HG03439 (cell line): ENCODE data around the gene RBFA.
"Not testable (repeated sequence)": the region's sequence is repeated elsewhere in the genome, so short reads cannot be mapped to it uniquely, and the experiment has no call there.

Experiments
- ATAC-seq: cut with Tn5 transposase; IDR thresholded peaks from one replicate; pipeline ENCODE4 v1.9.1; 2021; ENCODE audit warnings: mild to moderate bottlenecking, moderate library complexity; ENCODE audit not compliant: unreplicated experiment

Gene RBFA

GRCh38 chr18:80027719-80028118, 6.5 kb upstream of the RBFA start:
- not testable (repeated sequence) for ATAC-seq

DNA sequence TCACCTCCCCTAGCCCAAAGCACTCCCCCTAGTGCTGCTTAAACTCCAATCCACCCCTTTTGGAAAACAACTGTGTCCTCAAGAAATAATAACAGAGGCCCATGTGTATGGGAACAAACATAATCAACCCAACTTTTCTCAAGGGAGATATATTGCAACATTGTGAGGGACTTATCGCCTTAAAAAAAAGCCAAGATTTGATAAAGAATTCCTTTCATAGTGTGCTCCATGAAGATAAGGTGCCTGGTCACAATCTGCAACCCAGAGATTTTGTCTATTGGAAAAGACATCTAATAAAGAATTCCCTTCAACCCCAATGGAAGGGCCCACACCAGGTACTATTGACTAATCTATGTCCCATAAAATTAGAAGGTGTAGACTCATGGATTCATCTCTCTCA, 4.5 kb upstream of the RBFA start:
- no peak for ATAC-seq

- ATAC-seq: peak; percentile 56
These were observed 810 bp upstream of the RBFA start for GRCh38 chr18:80033181-80034067.

DNA sequence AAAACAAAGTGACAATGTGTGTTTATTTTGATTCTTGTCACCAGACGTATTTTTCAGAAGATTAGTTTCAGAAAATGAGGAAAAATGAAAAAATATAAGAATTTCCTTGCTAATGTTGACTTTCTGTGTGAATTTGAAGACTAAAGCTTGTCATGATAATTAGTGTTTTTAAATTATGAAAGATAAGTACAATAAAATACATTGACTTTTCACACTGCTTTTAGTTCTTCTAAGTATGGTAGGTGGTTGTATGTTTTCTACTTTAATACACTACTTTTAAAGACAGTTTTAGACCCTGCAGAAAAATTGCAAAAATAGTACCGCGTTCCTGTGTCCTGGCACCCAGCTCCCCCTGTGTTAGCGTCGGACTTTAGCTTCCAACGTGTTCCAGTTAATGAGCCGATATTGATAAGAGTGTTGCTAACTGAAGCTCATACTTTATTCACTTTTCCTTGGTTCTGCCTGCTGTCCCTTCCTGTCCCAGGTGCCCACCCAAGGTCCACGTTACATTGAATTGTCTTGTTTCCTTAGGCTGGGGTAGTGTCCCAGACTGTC, 695 bp downstream of the RBFA start:
- no peak for ATAC-seq

GRCh38 chr18:80035997-80036396, 1.8 kb downstream of the RBFA start:
- no peak for ATAC-seq

DNA sequence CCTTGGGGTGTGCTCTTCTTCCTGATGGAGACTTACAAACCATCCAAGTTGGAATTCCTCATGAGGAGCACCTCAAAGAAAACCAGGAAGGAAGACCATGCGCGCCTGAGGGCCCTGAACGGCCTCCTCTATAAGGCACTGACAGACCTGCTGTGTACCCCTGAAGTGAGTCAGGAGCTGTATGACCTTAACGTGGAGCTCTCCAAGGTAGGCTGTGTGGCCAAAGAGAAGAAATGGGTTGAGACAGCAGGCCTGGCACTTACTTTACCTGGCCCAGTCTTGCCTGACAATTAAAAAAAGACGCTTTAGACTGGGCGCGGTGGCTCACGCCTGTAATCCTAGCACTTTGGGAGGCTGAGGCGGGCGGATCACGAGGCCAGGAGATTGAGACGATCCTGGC, 3.1 kb downstream of the RBFA start:
- ATAC-seq: no peak

- no peak for ATAC-seq
These were observed 3.8 kb downstream of the RBFA start for GRCh38 chr18:80037869-80038630.

DNA sequence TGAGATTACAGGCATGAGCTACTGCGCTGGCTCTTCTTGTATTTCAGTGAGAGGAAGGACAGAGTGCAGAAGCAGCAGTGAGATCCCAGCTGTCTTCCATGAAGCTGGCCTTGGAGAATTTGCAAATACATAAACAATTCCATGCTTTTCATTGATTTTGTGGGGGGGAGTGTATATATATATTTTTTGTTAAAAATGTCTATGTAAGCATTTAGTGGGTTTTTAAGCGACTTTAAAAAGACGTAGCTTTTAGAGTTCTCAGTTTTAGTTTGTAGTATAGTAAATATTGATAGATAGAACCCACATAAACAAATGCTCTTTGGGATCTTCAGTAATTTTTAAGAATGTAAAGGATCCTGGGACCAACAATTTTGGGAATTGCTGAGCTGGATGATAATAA, 6.3 kb downstream of the RBFA start:
- ATAC-seq: no peak

GRCh38 chr18:80041424-80041823, 7.2 kb downstream of the RBFA start:
- ATAC-seq: no peak

- no peak for ATAC-seq
These were observed 8.6 kb downstream of the RBFA start for GRCh38 chr18:80042785-80043184.

- no peak for ATAC-seq
These were observed 9.8 kb downstream of the RBFA start for GRCh38 chr18:80044072-80044471.

DNA sequence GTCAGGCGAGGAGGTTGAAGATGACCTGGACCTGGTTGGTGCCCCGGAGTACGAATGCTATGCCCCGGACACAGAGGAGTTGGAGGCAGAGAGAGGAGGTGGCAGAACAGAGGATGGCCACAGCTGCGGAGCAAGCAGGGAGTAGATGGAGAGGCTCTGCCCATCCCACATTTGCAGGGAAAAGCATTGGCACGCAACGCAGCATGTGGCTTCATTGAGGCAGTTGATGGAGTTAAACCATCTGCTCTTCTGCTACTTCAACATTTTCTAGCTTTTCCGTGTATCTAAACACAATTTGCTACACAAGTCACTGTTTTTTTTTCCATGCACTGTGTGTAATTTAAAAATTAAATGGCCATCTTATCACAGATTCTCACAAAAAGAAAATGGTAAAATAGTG, 11.8 kb downstream of the RBFA start:
- ATAC-seq: no peak

- no peak for ATAC-seq
These were observed 12.2 kb downstream of the RBFA start for GRCh38 chr18:80046431-80046830.

DNA sequence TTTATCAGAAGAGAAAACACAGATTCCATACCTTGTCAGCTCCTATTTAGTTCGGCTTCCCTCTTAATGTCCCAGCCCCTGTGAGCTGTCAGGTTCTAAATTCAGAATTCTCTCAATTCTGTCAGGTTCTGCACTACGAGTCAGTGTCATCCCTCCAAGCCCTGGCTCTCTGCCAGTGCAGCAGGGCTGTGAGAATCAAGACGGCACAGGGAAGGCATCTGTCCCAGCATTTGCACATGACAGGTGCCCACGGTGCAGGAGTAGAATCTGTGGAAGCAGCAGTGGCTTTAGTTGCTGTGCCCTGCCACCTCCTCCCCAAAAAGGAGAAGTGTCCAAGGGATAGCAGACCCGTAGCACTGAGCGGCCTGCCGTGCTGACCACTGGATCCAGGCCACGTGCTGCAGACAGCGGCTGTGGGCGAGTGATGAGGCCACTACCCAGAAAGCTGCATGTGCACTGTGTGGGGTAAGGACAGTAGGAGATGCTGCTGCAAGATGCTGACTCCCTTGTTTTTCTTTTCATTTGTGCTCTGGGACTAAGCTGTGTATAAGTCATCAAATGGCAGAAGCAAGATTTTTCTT, 12.8 kb downstream of the RBFA start:
- ATAC-seq: no peak

GRCh38 chr18:80050797-80051196, 16.6 kb downstream of the RBFA start:
- ATAC-seq: no peak

GRCh38 chr18:80056095-80056494, 21.9 kb downstream of the RBFA start:
- ATAC-seq: no peak

DNA sequence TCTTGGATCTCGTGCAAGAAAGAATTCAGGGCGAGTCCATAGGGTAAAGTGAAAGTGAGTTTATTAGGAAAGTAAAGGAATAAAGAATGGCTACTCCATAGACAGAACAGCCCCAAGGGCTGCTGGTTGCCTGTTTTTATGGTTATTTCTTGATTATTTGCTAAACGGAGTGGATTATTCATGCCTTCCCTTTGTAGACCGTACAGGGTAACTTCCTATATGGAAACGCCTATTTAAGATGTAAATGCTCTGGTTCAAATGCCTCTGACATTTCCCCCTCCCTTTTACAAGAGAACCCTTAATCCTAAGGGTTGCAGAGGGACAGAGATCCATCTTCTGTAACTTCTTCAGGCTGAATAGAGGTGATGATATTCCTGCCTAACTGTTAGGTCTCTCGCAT, 25.7 kb downstream of the RBFA start:
- no peak for ATAC-seq

GRCh38 chr18:80065705-80066104, 31.5 kb downstream of the RBFA start:
- ATAC-seq: no peak

GRCh38 chr18:80067321-80067720, 33.1 kb downstream of the RBFA start:
- no peak for ATAC-seq

- ATAC-seq: no peak
These were observed 33.7 kb downstream of the RBFA start for GRCh38 chr18:80067897-80068296.

GRCh38 chr18:80068571-80069272, 34.5 kb downstream of the RBFA start:
- no peak for ATAC-seq
